Measurements from ENCODE around the gene SEPTIN1. TPM values are rescaled to one million over a fixed set of nuclear protein-coding genes. Genes with fewer than 3 reads are reported as not detected.
"Not testable (repeated sequence)": the region's sequence is repeated elsewhere in the genome, so short reads cannot be mapped to it uniquely, and the experiment has no call there.

The SEPTIN1 gene
- total RNA-seq, 1 experiment from 2014 or later, result 0.10 TPM

GRCh38 chr16:30350134-30350871, 32.1 kb downstream of the SEPTIN1 start:
- no peak for DNase-seq (ENCODE audit: low spot score)
- in situ Hi-C loops (cut with HindIII; ENCODE audit: low sequenced_read_pairs), result no loop called here

DNA sequence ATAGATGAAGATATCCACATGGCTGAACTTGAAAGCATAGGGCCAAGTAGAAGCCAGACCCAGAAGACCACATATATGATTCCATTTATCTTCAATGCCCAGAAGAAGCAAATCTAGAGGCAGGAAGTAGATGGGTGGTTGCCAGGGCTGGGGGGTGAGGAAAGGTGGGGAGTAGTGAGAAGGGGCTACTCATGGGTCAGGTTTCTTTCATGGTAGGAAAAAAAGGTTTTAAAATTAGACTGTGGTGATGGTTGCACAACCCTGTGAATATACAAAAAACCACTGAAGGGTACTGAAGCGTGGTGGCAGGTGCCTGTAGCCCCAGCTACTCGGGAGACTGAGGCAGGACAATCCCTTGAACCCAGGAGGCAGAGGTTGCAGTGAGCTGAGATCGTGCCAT, 32.7 kb downstream of the SEPTIN1 start:
- in situ Hi-C loops (cut with HindIII; ENCODE audit: low sequenced_read_pairs), result no loop called here
- no peak for DNase-seq (ENCODE audit: low spot score)

DNA sequence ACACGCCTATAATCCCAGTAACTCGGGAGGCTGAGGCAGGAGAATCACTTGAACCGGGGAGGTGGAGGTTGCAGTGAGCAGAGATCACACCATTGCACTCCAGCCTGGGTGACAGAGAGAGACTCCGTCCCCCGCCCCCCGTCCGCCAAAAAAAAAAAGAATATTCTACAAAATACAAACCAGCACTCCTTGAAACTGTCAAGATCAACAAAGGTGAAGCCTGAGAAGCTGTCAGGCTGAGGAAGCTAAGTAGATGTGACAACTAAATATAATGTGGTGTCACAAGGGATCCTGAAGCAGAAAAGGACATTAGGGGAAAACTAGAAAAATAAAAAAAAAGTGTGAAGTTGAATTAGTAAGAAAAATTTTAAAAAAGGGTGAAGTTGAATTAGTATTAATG, 33.4 kb downstream of the SEPTIN1 start:
- DNase-seq (ENCODE audit: low spot score), result no peak
- in situ Hi-C loops (cut with HindIII; ENCODE audit: low sequenced_read_pairs), result no loop called here

DNA sequence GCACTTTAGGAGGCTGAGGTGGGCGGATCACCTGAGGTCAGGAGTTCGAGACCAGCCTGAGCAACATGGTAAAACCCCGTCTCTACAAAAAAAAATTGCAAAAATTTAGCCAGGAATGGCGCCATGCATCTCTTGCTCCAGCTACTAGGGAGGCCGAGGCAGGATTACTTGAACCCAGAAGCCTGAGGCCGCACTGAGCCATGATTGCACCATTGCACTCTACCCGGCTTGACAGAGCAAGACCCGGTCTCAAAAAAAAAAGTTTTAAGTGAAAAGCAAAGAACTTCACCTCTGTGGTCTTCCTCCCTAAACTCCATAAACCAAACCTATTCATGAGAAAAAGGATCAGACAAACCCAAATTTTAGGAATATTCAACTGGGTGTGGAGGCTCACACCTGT, 34.2 kb downstream of the SEPTIN1 start:
- in situ Hi-C loops (cut with HindIII; ENCODE audit: low sequenced_read_pairs), result no loop called here
- no peak for DNase-seq (ENCODE audit: low spot score)

- in situ Hi-C loops (cut with HindIII; ENCODE audit: low sequenced_read_pairs), result no loop called here
- DNase-seq (ENCODE audit: low spot score), result no peak
These were observed 36.1 kb downstream of the SEPTIN1 start for GRCh38 chr16:30346286-30346685.

GRCh38 chr16:30343491-30343820, 38.9 kb downstream of the SEPTIN1 start:
- DNase-seq (ENCODE audit: low spot score); in situ Hi-C loops (cut with HindIII; ENCODE audit: low sequenced_read_pairs): not testable (repeated sequence)

GRCh38 chr16:30342751-30343490, 39.4 kb downstream of the SEPTIN1 start:
- in situ Hi-C loops (cut with HindIII; ENCODE audit: low sequenced_read_pairs), result no loop called here

GRCh38 chr16:30341971-30342370, 40.4 kb downstream of the SEPTIN1 start:
- in situ Hi-C loops (cut with HindIII; ENCODE audit: low sequenced_read_pairs), result not testable (repeated sequence)

More at GRCh38 chr16:30342751-30343490, 39.4 kb downstream of the SEPTIN1 start:
- DNase-seq (ENCODE audit: low spot score), result no peak

GRCh38 chr16:30340621-30341020, 41.7 kb downstream of the SEPTIN1 start:
- in situ Hi-C loops (cut with HindIII; ENCODE audit: low sequenced_read_pairs), result no loop called here
- no peak for DNase-seq (ENCODE audit: low spot score)

More at GRCh38 chr16:30341971-30342370, 40.4 kb downstream of the SEPTIN1 start:
- not testable (repeated sequence) for DNase-seq (ENCODE audit: low spot score)

DNA sequence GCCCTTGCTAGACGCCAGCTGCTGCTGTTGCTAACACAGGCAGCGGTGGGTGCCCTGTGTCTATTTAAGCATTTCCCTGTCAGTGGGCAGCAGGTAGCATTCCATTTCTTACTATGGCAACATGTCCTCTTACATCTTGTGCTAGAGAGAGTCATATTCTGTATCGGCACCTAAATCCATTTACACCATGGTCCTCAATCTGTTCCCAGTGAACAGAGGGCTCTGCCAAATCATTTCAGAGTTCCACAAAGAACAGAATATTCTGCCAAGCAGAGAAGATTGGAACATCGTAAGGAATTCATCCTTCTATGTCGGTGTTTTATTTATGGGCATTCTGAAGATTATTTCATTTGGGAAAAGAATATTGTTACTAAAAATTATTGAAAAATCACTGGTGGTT, 43.6 kb downstream of the SEPTIN1 start:
- DNase-seq (ENCODE audit: low spot score); in situ Hi-C loops (cut with HindIII; ENCODE audit: low sequenced_read_pairs): not testable (repeated sequence)

DNA sequence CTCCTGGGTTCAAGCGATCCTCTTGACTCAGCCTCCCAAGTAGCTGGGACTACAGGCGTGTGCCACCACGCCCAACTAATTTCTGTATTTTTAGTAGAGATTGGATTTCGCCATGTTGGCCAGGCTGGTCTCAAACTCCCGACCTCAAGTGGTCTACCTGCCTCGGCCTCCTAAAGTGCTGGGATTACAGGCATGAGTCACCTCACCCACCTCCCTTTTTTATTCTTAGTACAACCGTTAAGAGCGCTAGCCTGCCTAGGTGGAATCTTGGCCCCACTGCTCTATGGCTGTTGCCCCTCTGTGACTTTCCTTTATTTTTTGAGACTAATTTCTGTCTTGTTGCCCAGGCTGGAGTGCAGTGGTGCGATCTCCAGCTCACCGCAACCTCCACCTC, 44.4 kb downstream of the SEPTIN1 start:
- in situ Hi-C loops (cut with HindIII; ENCODE audit: low sequenced_read_pairs), result not testable (repeated sequence)

GRCh38 chr16:30335598-30336474, 46.5 kb downstream of the SEPTIN1 start:
- in situ Hi-C loops (cut with HindIII; ENCODE audit: low sequenced_read_pairs), result no loop called here
- peak; percentile 37 for DNase-seq (ENCODE audit: low spot score)

More for the DNA sequence above, 44.4 kb downstream of the SEPTIN1 start:
- not testable (repeated sequence) for DNase-seq (ENCODE audit: low spot score)

DNA sequence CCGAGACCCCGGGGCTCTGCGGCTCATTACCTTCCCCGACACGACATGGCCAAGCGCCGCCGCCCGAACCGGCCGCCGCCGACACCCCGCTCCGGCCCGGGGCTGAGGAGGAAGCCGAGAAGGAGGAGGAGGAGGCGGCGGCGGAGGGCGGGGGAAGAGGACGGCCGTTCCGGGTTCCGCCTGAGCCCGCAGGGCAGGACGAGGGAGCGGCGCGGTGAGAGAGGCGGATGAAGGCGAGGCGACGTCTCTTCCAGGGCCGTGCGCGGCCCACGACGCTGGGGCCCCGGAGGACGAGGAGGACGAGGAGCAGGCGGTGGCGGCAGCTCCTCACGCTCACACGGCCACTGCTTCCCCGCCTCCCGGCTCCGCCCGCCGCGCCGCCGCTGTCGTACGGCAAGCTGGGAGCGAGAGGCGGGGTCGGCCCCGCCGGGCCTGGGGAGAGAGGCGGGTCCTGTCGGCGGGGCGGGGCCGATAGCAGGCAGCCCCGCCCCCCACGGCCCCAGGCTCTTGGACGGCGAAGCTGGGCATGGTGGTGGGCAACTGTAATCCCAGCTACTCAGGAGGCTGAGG, 47.2 kb downstream of the SEPTIN1 start:
- in situ Hi-C loops (cut with HindIII; ENCODE audit: low sequenced_read_pairs), result not testable (repeated sequence)
- DNase-seq (ENCODE audit: low spot score), result peak; percentile 77

GRCh38 chr16:30334473-30334989, 47.8 kb downstream of the SEPTIN1 start:
- DNase-seq (ENCODE audit: low spot score), result peak; percentile 40
- in situ Hi-C loops (cut with HindIII; ENCODE audit: low sequenced_read_pairs), result not testable (repeated sequence)

Other genes with a start within 250 kb of the SEPTIN1 start
- gene CORO1A, start 199.0 kb downstream of the SEPTIN1 start, total RNA-seq (2014; rRNA removed; shearing (Covaris generic)), result 35.9 and 41.8 TPM in 2 replicates
- 39.0 and 103 TPM in 2 replicates for gene BOLA2B, start 188.9 kb downstream of the SEPTIN1 start, total RNA-seq (2014; rRNA removed; shearing (Covaris generic))
- 57.9 and 108 TPM in 2 replicates for gene SLX1A, start 188.7 kb downstream of the SEPTIN1 start, total RNA-seq (2014; rRNA removed; shearing (Covaris generic))
- 0.75 and 7.5 TPM in 2 replicates for gene SULT1A3, start 183.3 kb downstream of the SEPTIN1 start, total RNA-seq (2014; rRNA removed; shearing (Covaris generic))
- 0.68 TPM in 1 of 2 replicates, not detected in the other for gene NPIPB13, start 134.1 kb downstream of the SEPTIN1 start, total RNA-seq (2014; rRNA removed; shearing (Covaris generic))
- gene CD2BP2, start 27.3 kb downstream of the SEPTIN1 start, total RNA-seq (2014; rRNA removed; shearing (Covaris generic)), result 82.4 and 84.3 TPM in 2 replicates
- 43.3 and 59.8 TPM in 2 replicates for gene TBC1D10B, start 12.1 kb downstream of the SEPTIN1 start, total RNA-seq (2014; rRNA removed; shearing (Covaris generic))
- gene MYL11, start 7.8 kb downstream of the SEPTIN1 start, total RNA-seq (2014; rRNA removed; shearing (Covaris generic)), result 0.58 TPM in 1 of 2 replicates, not detected in the other
- 30.4 and 41.8 TPM in 2 replicates for gene ZNF48, start 12.9 kb upstream of the SEPTIN1 start, total RNA-seq (2014; rRNA removed; shearing (Covaris generic))
- 31.6 and 41.2 TPM in 2 replicates for gene ZNF771, start 25.0 kb upstream of the SEPTIN1 start, total RNA-seq (2014; rRNA removed; shearing (Covaris generic))
- gene DCTPP1, start 47.5 kb upstream of the SEPTIN1 start, total RNA-seq (2014; rRNA removed; shearing (Covaris generic)), result 92.0 and 127 TPM in 2 replicates
- 64.0 and 83.6 TPM in 2 replicates for gene SEPHS2, start 63.3 kb upstream of the SEPTIN1 start, total RNA-seq (2014; rRNA removed; shearing (Covaris generic))
- not detected in 2 replicates for gene ITGAL, start 90.2 kb upstream of the SEPTIN1 start, total RNA-seq (2014; rRNA removed; shearing (Covaris generic))
- 96.8 and 108 TPM in 2 replicates for gene ZNF768, start 144.0 kb upstream of the SEPTIN1 start, total RNA-seq (2014; rRNA removed; shearing (Covaris generic))
- gene ZNF747, start 152.3 kb upstream of the SEPTIN1 start, total RNA-seq (2014; rRNA removed; shearing (Covaris generic)), result 0.12 TPM in 1 of 2 replicates, not detected in the other
- gene ZNF764, start 175.8 kb upstream of the SEPTIN1 start, total RNA-seq (2014; rRNA removed; shearing (Covaris generic)), result 5.3 and 9.5 TPM in 2 replicates
- gene ZNF688, start 189.2 kb upstream of the SEPTIN1 start, total RNA-seq (2014; rRNA removed; shearing (Covaris generic)), result 6.9 and 10.2 TPM in 2 replicates
- gene ZNF785, start 203.1 kb upstream of the SEPTIN1 start, total RNA-seq (2014; rRNA removed; shearing (Covaris generic)), result not detected in 2 replicates
- gene ZNF689, start 227.8 kb upstream of the SEPTIN1 start, total RNA-seq (2014; rRNA removed; shearing (Covaris generic)), result 10.8 and 10.9 TPM in 2 replicates